ENCODE measurements around the gene SDR42E1.

SDR42E1 gene

GRCh38 chr16:82047374-82047773, 36.1 kb upstream of the SDR42E1 start:
- Histone ChIP-seq H3K36me3 (ENCODE audit: control insufficient read depth, low read depth, low read length) (no peaks in the 10 kb centered on the region), H3K4me1 (ENCODE audit: control insufficient read depth, low read depth, low read length) (no peaks in the 10 kb centered on the region), H3K27ac (ENCODE audit: low read length) (no peak overlapping the region), H3K9ac (ENCODE audit: low read length) (no peak overlapping the region), H3K4me3 (ENCODE audit: low read length) (no peak overlapping the region), H3K27me3 (ENCODE audit: control insufficient read depth, insufficient read depth, low read length) (no peaks in the 10 kb centered on the region), H3K9me3 (ENCODE audit: control insufficient read depth, low read depth, low read length) (no peaks in the 10 kb centered on the region)

GRCh38 chr16:82046941-82047340, 35.7 kb upstream of the SDR42E1 start:
- Histone ChIP-seq H3K9ac (ENCODE audit: low read length) (no peak overlapping the region), H3K27me3 (ENCODE audit: control insufficient read depth, insufficient read depth, low read length) (no peaks in the 10 kb centered on the region), H3K36me3 (ENCODE audit: control insufficient read depth, low read depth, low read length) (no peaks in the 10 kb centered on the region), H3K27ac (ENCODE audit: low read length) (no peak overlapping the region), H3K4me1 (ENCODE audit: control insufficient read depth, low read depth, low read length) (no peaks in the 10 kb centered on the region), H3K4me3 (ENCODE audit: low read length) (no peak overlapping the region), H3K9me3 (ENCODE audit: control insufficient read depth, low read depth, low read length) (no peaks in the 10 kb centered on the region)

GRCh38 chr16:82046541-82046940, 35.3 kb upstream of the SDR42E1 start:
- Histone ChIP-seq H3K4me1 (ENCODE audit: control insufficient read depth, low read depth, low read length) (no peaks in the 10 kb centered on the region), H3K9ac (ENCODE audit: low read length) (no peak overlapping the region), H3K9me3 (ENCODE audit: control insufficient read depth, low read depth, low read length) (no peaks in the 10 kb centered on the region), H3K27me3 (ENCODE audit: control insufficient read depth, insufficient read depth, low read length) (no peaks in the 10 kb centered on the region), H3K27ac (ENCODE audit: low read length) (no peak overlapping the region), H3K4me3 (ENCODE audit: low read length) (no peak overlapping the region), H3K36me3 (ENCODE audit: control insufficient read depth, low read depth, low read length) (no peaks in the 10 kb centered on the region)

- Histone ChIP-seq H3K9me3 (ENCODE audit: control insufficient read depth, low read depth, low read length) (no peaks in the 10 kb centered on the region), H3K27me3 (ENCODE audit: control insufficient read depth, insufficient read depth, low read length) (no peaks in the 10 kb centered on the region), H3K36me3 (ENCODE audit: control insufficient read depth, low read depth, low read length) (no peaks in the 10 kb centered on the region), H3K27ac (ENCODE audit: low read length) (no peak overlapping the region), H3K4me3 (ENCODE audit: low read length) (no peak overlapping the region), H3K9ac (ENCODE audit: low read length) (no peak overlapping the region), H3K4me1 (ENCODE audit: control insufficient read depth, low read depth, low read length) (no peaks in the 10 kb centered on the region)
Observed at GRCh38 chr16:82045465-82045864, 34.2 kb upstream of the SDR42E1 start.

GRCh38 chr16:82044585-82044911, 33.3 kb upstream of the SDR42E1 start:
- Histone ChIP-seq H3K27me3 (ENCODE audit: control insufficient read depth, insufficient read depth, low read length) (no peaks in the 10 kb centered on the region), H3K9me3 (ENCODE audit: control insufficient read depth, low read depth, low read length) (no peaks in the 10 kb centered on the region), H3K27ac (ENCODE audit: low read length) (no peak overlapping the region), H3K4me3 (ENCODE audit: low read length) (no peak overlapping the region), H3K4me1 (ENCODE audit: control insufficient read depth, low read depth, low read length) (no peaks in the 10 kb centered on the region), H3K36me3 (ENCODE audit: control insufficient read depth, low read depth, low read length) (no peaks in the 10 kb centered on the region), H3K9ac (ENCODE audit: low read length) (no peak overlapping the region)

- Histone ChIP-seq H3K9ac (ENCODE audit: low read length) (no peak overlapping the region), H3K27me3 (ENCODE audit: control insufficient read depth, insufficient read depth, low read length) (no peaks in the 10 kb centered on the region), H3K4me3 (ENCODE audit: low read length) (no peak overlapping the region), H3K36me3 (ENCODE audit: control insufficient read depth, low read depth, low read length) (no peaks in the 10 kb centered on the region), H3K9me3 (ENCODE audit: control insufficient read depth, low read depth, low read length) (no peaks in the 10 kb centered on the region), H3K4me1 (ENCODE audit: control insufficient read depth, low read depth, low read length) (no peaks in the 10 kb centered on the region), H3K27ac (ENCODE audit: low read length) (no peak overlapping the region)
Observed at GRCh38 chr16:82043680-82044584, 32.7 kb upstream of the SDR42E1 start.

GRCh38 chr16:82042846-82043245, 31.6 kb upstream of the SDR42E1 start:
- H3K4me1 ChIP-seq (ENCODE audit: control insufficient read depth, low read depth, low read length), result no peaks in the 10 kb centered on the region
- no peak overlapping the region for H3K27ac ChIP-seq (ENCODE audit: low read length)
- no peak overlapping the region for H3K9ac ChIP-seq (ENCODE audit: low read length)
- no peak overlapping the region for H3K4me3 ChIP-seq (ENCODE audit: low read length)
- no peaks in the 10 kb centered on the region for H3K9me3 ChIP-seq (ENCODE audit: control insufficient read depth, low read depth, low read length)
- no peaks in the 10 kb centered on the region for H3K36me3 ChIP-seq (ENCODE audit: control insufficient read depth, low read depth, low read length)
- H3K27me3 ChIP-seq (ENCODE audit: control insufficient read depth, insufficient read depth, low read length), result no peaks in the 10 kb centered on the region

GRCh38 chr16:82042144-82042543, 30.9 kb upstream of the SDR42E1 start:
- Histone ChIP-seq H3K27ac (ENCODE audit: low read length) (no peak overlapping the region), H3K36me3 (ENCODE audit: control insufficient read depth, low read depth, low read length) (no peaks in the 10 kb centered on the region), H3K9me3 (ENCODE audit: control insufficient read depth, low read depth, low read length) (no peaks in the 10 kb centered on the region), H3K9ac (ENCODE audit: low read length) (no peak overlapping the region), H3K27me3 (ENCODE audit: control insufficient read depth, insufficient read depth, low read length) (no peaks in the 10 kb centered on the region), H3K4me3 (ENCODE audit: low read length) (no peak overlapping the region), H3K4me1 (ENCODE audit: control insufficient read depth, low read depth, low read length) (no peaks in the 10 kb centered on the region)

GRCh38 chr16:82041542-82041941, 30.3 kb upstream of the SDR42E1 start:
- no peak overlapping the region for H3K9ac ChIP-seq (ENCODE audit: low read length)
- no peaks in the 10 kb centered on the region for H3K36me3 ChIP-seq (ENCODE audit: control insufficient read depth, low read depth, low read length)
- no peak overlapping the region for H3K27ac ChIP-seq (ENCODE audit: low read length)
- no peaks in the 10 kb centered on the region for H3K4me1 ChIP-seq (ENCODE audit: control insufficient read depth, low read depth, low read length)
- H3K27me3 ChIP-seq (ENCODE audit: control insufficient read depth, insufficient read depth, low read length), result no peaks in the 10 kb centered on the region
- no peaks in the 10 kb centered on the region for H3K9me3 ChIP-seq (ENCODE audit: control insufficient read depth, low read depth, low read length)
- no peak overlapping the region for H3K4me3 ChIP-seq (ENCODE audit: low read length)

- no peaks in the 10 kb centered on the region for H3K27me3 ChIP-seq (ENCODE audit: control insufficient read depth, insufficient read depth, low read length)
- no peak overlapping the region for H3K9ac ChIP-seq (ENCODE audit: low read length)
- H3K9me3 ChIP-seq (ENCODE audit: control insufficient read depth, low read depth, low read length), result no peaks in the 10 kb centered on the region
- H3K4me3 ChIP-seq (ENCODE audit: low read length), result no peak overlapping the region
- no peak overlapping the region for H3K27ac ChIP-seq (ENCODE audit: low read length)
- H3K36me3 ChIP-seq (ENCODE audit: control insufficient read depth, low read depth, low read length), result no peaks in the 10 kb centered on the region
- H3K4me1 ChIP-seq (ENCODE audit: control insufficient read depth, low read depth, low read length), result no peaks in the 10 kb centered on the region
Observed at GRCh38 chr16:82040296-82040695, 29.0 kb upstream of the SDR42E1 start.

- no peaks in the 10 kb centered on the region for H3K9me3 ChIP-seq (ENCODE audit: control insufficient read depth, low read depth, low read length)
- H3K27me3 ChIP-seq (ENCODE audit: control insufficient read depth, insufficient read depth, low read length), result no peaks in the 10 kb centered on the region
- no peak overlapping the region for H3K27ac ChIP-seq (ENCODE audit: low read length)
- H3K4me3 ChIP-seq (ENCODE audit: low read length), result no peak overlapping the region
- no peaks in the 10 kb centered on the region for H3K4me1 ChIP-seq (ENCODE audit: control insufficient read depth, low read depth, low read length)
- H3K36me3 ChIP-seq (ENCODE audit: control insufficient read depth, low read depth, low read length), result no peaks in the 10 kb centered on the region
- H3K9ac ChIP-seq (ENCODE audit: low read length), result no peak overlapping the region
Observed at GRCh38 chr16:82037666-82038065, 26.4 kb upstream of the SDR42E1 start.

- H3K27ac ChIP-seq (ENCODE audit: low read length), result no peak overlapping the region
- no peak overlapping the region for H3K4me3 ChIP-seq (ENCODE audit: low read length)
- H3K9ac ChIP-seq (ENCODE audit: low read length), result no peak overlapping the region
- H3K27me3 ChIP-seq (ENCODE audit: control insufficient read depth, insufficient read depth, low read length), result no peaks in the 10 kb centered on the region
- no peaks in the 10 kb centered on the region for H3K36me3 ChIP-seq (ENCODE audit: control insufficient read depth, low read depth, low read length)
- H3K4me1 ChIP-seq (ENCODE audit: control insufficient read depth, low read depth, low read length), result no peaks in the 10 kb centered on the region
- H3K9me3 ChIP-seq (ENCODE audit: control insufficient read depth, low read depth, low read length), result no peaks in the 10 kb centered on the region
Observed at GRCh38 chr16:82037251-82037650, 26.0 kb upstream of the SDR42E1 start.

Measured in iPS-18a (cell line).